ENCODE data around the gene RNU4-1. TPM values are rescaled to one million over a fixed set of nuclear protein-coding genes. Genes with fewer than 3 reads are reported as not detected.

The RNU4-1 gene
- total RNA-seq, 3 donors from 2014 or later (not counting 1 experiment from before 2014, with no cell fraction given) = 768 to 1,610 (median 1,101) TPM

- H3K27me3 ChIP-seq (ENCODE audit: control insufficient read depth, insufficient read depth, low read length) = no peaks in the 10 kb centered on the region
Measured at GRCh38 chr12:120317224-120318105, 24.4 kb upstream of the RNU4-1 start.

GRCh38 chr12:120316798-120317223 lies 23.8 kb upstream of the RNU4-1 start:
- H3K36me3 ChIP-seq (ENCODE audit: control insufficient read depth, insufficient read depth, low read length) = no peaks in the 10 kb centered on the region
- peak overlapping the region; percentile 97 for H3K4me3 Mint-ChIP-seq
- H3K9me3 ChIP-seq (ENCODE audit: control insufficient read depth, insufficient read depth, low read length) = no peaks in the 10 kb centered on the region
- TF ChIP-seq CTCF (IDR thresholded peaks at IDR 0.05) = no peak
- H3K36me3 Mint-ChIP-seq = no peaks in the 10 kb centered on the region
- intact Hi-C loops (cut with micrococcal nuclease) = loop anchor here (1.0 kb wide), 2 partner anchors 15 to 24 kb away; partner anchors contain the start of genes RNU4-1 and SIRT4
- no peaks in the 10 kb centered on the region for H3K9me3 Mint-ChIP-seq
- H3K27me3 Mint-ChIP-seq (ENCODE audit: low read depth in 2 of 2) = no peaks in the 10 kb centered on the region
- WGBS (ENCODE audit: insufficient coverage) = 65% methylated on average over 7 of the region's 9 CpGs
- peak overlapping the region; percentile 96 to 98 for H3K27ac Mint-ChIP-seq
- no peaks in the 10 kb centered on the region for H3K27me3 ChIP-seq (ENCODE audit: control insufficient read depth, insufficient read depth, low read length)
- ATAC-seq = no peak
- H3K4me3 ChIP-seq (ENCODE audit: low read length) = peak overlapping the region; percentile 59
- peaks cover 13 to 16% of the 10 kb centered on the region in 2 donors for H3K4me1 Mint-ChIP-seq
- no peak for DNase-seq
- peak overlapping the region; percentile 85 for H3K27ac ChIP-seq (ENCODE audit: low read length)
- peaks cover 12% of the 10 kb centered on the region for H3K4me1 ChIP-seq (ENCODE audit: control insufficient read depth, insufficient read depth, low read length)

More at GRCh38 chr12:120317224-120318105, 24.4 kb upstream of the RNU4-1 start:
- peak overlapping the region; percentile 85 for H3K27ac ChIP-seq (ENCODE audit: low read length)
- peak; percentile 35 for TF ChIP-seq CTCF (IDR thresholded peaks at IDR 0.05)
- Mint-ChIP-seq H3K4me1 (peaks cover 13 to 16% of the 10 kb centered on the region in 2 donors), H3K27ac (peak overlapping the region; percentile 96 to 98), H3K36me3 (no peaks in the 10 kb centered on the region), H3K4me3 (peak overlapping the region; percentile 97), H3K9me3 (no peaks in the 10 kb centered on the region), H3K27me3 (ENCODE audit: low read depth in 2 of 2) (no peaks in the 10 kb centered on the region)
- H3K4me3 ChIP-seq (ENCODE audit: low read length) = peak overlapping the region; percentile 59
- ATAC-seq (peak; percentile 97 to 100 (median 99)), DNase-seq (peak; percentile 99 to 100)
- peaks cover 12% of the 10 kb centered on the region for H3K4me1 ChIP-seq (ENCODE audit: control insufficient read depth, insufficient read depth, low read length)
- H3K36me3 ChIP-seq (ENCODE audit: control insufficient read depth, insufficient read depth, low read length) = no peaks in the 10 kb centered on the region
- intact Hi-C loops (cut with micrococcal nuclease) = loop anchor here (1.0 kb wide), 2 partner anchors 15 to 24 kb away; partner anchors contain the start of genes RNU4-1 and SIRT4
- WGBS (ENCODE audit: insufficient coverage) = under 1% methylated on average over 39 of the region's 42 CpGs
- no peaks in the 10 kb centered on the region for H3K9me3 ChIP-seq (ENCODE audit: control insufficient read depth, insufficient read depth, low read length)

- peaks cover 13 to 16% of the 10 kb centered on the region in 2 donors for H3K4me1 Mint-ChIP-seq
- H3K4me1 ChIP-seq (ENCODE audit: control insufficient read depth, insufficient read depth, low read length) = peaks cover 12% of the 10 kb centered on the region
- no peak overlapping the region for H3K27ac Mint-ChIP-seq
- DNase-seq (no peak), ATAC-seq (no peak)
- H3K4me3 ChIP-seq (ENCODE audit: low read length) = no peak overlapping the region
- no peaks in the 10 kb centered on the region for H3K27me3 ChIP-seq (ENCODE audit: control insufficient read depth, insufficient read depth, low read length)
- H3K27ac ChIP-seq (ENCODE audit: low read length) = no peak overlapping the region
- H3K36me3 Mint-ChIP-seq = no peaks in the 10 kb centered on the region
- no peaks in the 10 kb centered on the region for H3K9me3 Mint-ChIP-seq
- WGBS (ENCODE audit: insufficient coverage) = 79% methylated on average over 5 of the region's 5 CpGs
- H3K4me3 Mint-ChIP-seq = no peak overlapping the region
- H3K36me3 ChIP-seq (ENCODE audit: control insufficient read depth, insufficient read depth, low read length) = no peaks in the 10 kb centered on the region
- intact Hi-C loops (cut with micrococcal nuclease) = no loop called here
- no peaks in the 10 kb centered on the region for H3K9me3 ChIP-seq (ENCODE audit: control insufficient read depth, insufficient read depth, low read length)
- no peak for TF ChIP-seq CTCF (IDR thresholded peaks at IDR 0.05)
- no peaks in the 10 kb centered on the region for H3K27me3 Mint-ChIP-seq (ENCODE audit: low read depth in 2 of 2)
Measured at GRCh38 chr12:120314220-120314619, 21.2 kb upstream of the RNU4-1 start.

All from natural killer cell (primary cell).